SU-DHL-6 (cell line): ENCODE data around the gene INVS.

Experiments
- H2AFZ ChIP-seq: fragments of 200-600 bp; sonication (generic); 2 replicates; pipeline ENCODE4 v1.6.1; 2014; ENCODE audit warnings: low read depth, mild to moderate bottlenecking, moderate library complexity, mixed read lengths, antibody characterized with exemption, low read length; ENCODE audit not compliant: severe bottlenecking
- H3F3A ChIP-seq: fragments of 200-600 bp; shearing (Covaris generic); 2 replicates; pipeline ENCODE4 v1.6.0; 2016; ENCODE audit warnings: antibody characterized with exemption, mild to moderate bottlenecking; ENCODE audit not compliant: insufficient read depth
- H3K27ac ChIP-seq: fragments of 200-600 bp; sonication (generic); 2 replicates; pipeline ENCODE4 v1.5.1; 2016; ENCODE audit warnings: low read depth, mild to moderate bottlenecking, low read length, moderate library complexity, mixed read lengths
- H3K27me3 ChIP-seq: fragments of 200-600 bp; sonication (generic), shearing (Covaris generic); 2 replicates; pipeline ENCODE4 v1.6.0; 2014; ENCODE audit warnings: mild to moderate bottlenecking, low read length
- H3K36me3 ChIP-seq: fragments of 200-600 bp; sonication (generic); 2 replicates; pipeline ENCODE4 v1.6.1; 2014; ENCODE audit warnings: mild to moderate bottlenecking, low read length, mixed read lengths
- H3K4me2 ChIP-seq: fragments of 300-600, 200-600 bp; shearing (Covaris generic), sonication (generic); 2 replicates; pipeline ENCODE4 v1.6.0; 2014; ENCODE audit warnings: low read length, low read depth, mild to moderate bottlenecking; ENCODE audit not compliant: poor library complexity, severe bottlenecking
- H3K4me3 ChIP-seq: fragments of 200-600 bp; sonication (generic); 2 replicates; pipeline ENCODE4 v1.5.1; 2014; ENCODE audit warnings: antibody characterized with exemption, low read length, mild to moderate bottlenecking, mixed read lengths; ENCODE audit not compliant: insufficient read depth, poor library complexity, severe bottlenecking
- H3K79me2 ChIP-seq: fragments of 200-600 bp; sonication (generic); 2 replicates; pipeline ENCODE4 v1.6.1; 2014; ENCODE audit warnings: mild to moderate bottlenecking, low read length, moderate library complexity; ENCODE audit not compliant: insufficient read depth
- H3K9ac ChIP-seq: fragments of 200-600 bp; sonication (generic); 2 replicates; pipeline ENCODE4 v1.7.0; 2014; ENCODE audit warnings: mild to moderate bottlenecking, low read length
- H3K9me2 ChIP-seq: fragments of 200-600 bp; sonication (generic); replicated peaks from 2 replicates; pipeline ENCODE4 v1.6.1; 2014; ENCODE audit warnings: low read length; ENCODE audit not compliant: insufficient read depth
- H3K9me3 ChIP-seq: fragments of 200-600 bp; sonication (generic); 2 replicates; pipeline ENCODE4 v1.6.1; 2014; ENCODE audit warnings: low read length, mixed read lengths; ENCODE audit not compliant: insufficient read depth
- H4K20me1 ChIP-seq: fragments of 200-600 bp; sonication (generic); 2 replicates; pipeline ENCODE4 v1.6.1; 2014; ENCODE audit warnings: low read depth, mild to moderate bottlenecking, antibody characterized with exemption, low read length, moderate library complexity, mixed read lengths
- EZH2phosphoT487 ChIP-seq: fragments of 200-600 bp; sonication (generic), shearing (Covaris generic); conservative IDR thresholded peaks from 2 replicates; pipeline ENCODE4 v1.6.1; 2018; ENCODE audit warnings: mild to moderate bottlenecking, antibody characterized with exemption, low read length, moderate library complexity, mixed read lengths
- TF ChIP-seq, protein P1 (sequence below): fragments of 200-600 bp; sonication (generic); IDR thresholded peaks from one replicate; pipeline ENCODE4 v1.5.1; 2017; ENCODE audit warnings: antibody characterized with exemption, mild to moderate bottlenecking, low read length, moderate library complexity; ENCODE audit not compliant: insufficient read depth, poor library complexity, severe bottlenecking

The INVS gene

GRCh38 chr9:100292414-100292813 lies 193.4 kb downstream of the INVS start:
- Histone ChIP-seq H2AFZ (no peak overlapping the region), H3K9ac (no peak overlapping the region), H3K27me3 (no peaks in the 10 kb centered on the region), H3K4me2 (no peak overlapping the region), H3F3A (no peaks in the 10 kb centered on the region), H4K20me1 (no peaks in the 10 kb centered on the region), H3K9me3 (no peaks in the 10 kb centered on the region), H3K36me3 (no peaks in the 10 kb centered on the region), H3K27ac (no peak overlapping the region), H3K4me3 (no peak overlapping the region), H3K9me2 (no peaks in the 10 kb centered on the region), H3K79me2 (no peaks in the 10 kb centered on the region)
- no peak for TF ChIP-seq EZH2phosphoT487
- TF ChIP-seq, protein P1, sequence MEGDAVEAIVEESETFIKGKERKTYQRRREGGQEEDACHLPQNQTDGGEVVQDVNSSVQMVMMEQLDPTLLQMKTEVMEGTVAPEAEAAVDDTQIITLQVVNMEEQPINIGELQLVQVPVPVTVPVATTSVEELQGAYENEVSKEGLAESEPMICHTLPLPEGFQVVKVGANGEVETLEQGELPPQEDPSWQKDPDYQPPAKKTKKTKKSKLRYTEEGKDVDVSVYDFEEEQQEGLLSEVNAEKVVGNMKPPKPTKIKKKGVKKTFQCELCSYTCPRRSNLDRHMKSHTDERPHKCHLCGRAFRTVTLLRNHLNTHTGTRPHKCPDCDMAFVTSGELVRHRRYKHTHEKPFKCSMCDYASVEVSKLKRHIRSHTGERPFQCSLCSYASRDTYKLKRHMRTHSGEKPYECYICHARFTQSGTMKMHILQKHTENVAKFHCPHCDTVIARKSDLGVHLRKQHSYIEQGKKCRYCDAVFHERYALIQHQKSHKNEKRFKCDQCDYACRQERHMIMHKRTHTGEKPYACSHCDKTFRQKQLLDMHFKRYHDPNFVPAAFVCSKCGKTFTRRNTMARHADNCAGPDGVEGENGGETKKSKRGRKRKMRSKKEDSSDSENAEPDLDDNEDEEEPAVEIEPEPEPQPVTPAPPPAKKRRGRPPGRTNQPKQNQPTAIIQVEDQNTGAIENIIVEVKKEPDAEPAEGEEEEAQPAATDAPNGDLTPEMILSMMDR = no peak

- H3K4me2 ChIP-seq = no peak overlapping the region
- no peak for TF ChIP-seq EZH2phosphoT487
- TF ChIP-seq, protein P1 = no peak
- peaks cover 5% of the 10 kb centered on the region; the same call in 1 of the 2 replicates for H3K36me3 ChIP-seq
- no peak overlapping the region for H3K4me3 ChIP-seq
- H3K9ac ChIP-seq = no peak overlapping the region
- no peaks in the 10 kb centered on the region for H3K27me3 ChIP-seq
- no peaks in the 10 kb centered on the region for H3F3A ChIP-seq
- H4K20me1 ChIP-seq = no peaks in the 10 kb centered on the region
- no peaks in the 10 kb centered on the region for H3K79me2 ChIP-seq
- no peaks in the 10 kb centered on the region for H3K9me2 ChIP-seq
- no peaks in the 10 kb centered on the region for H3K9me3 ChIP-seq
- no peak overlapping the region for H3K27ac ChIP-seq
- H2AFZ ChIP-seq = no peak overlapping the region
Measured at GRCh38 chr9:100294341-100294740, 195.3 kb downstream of the INVS start.

DNA sequence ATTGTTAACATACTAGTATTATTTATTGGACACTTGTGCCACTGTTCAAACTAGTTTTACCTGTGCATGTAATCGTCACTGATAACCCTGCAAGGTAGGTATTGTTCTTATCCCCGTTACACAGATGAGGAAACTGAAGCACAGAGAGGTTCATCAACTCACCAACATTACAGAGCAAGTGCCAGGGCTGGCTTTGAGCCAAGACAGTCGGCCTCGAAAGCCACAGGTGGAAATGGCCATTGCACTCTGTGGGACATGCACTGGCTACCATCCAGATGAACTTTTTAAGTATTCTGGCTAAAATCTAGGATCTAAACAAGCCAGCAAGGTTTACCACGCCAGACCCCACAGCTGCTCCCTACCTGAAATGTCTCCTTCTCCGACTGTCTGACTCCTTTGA lies 195.8 kb downstream of the INVS start:
- H4K20me1 ChIP-seq = no peaks in the 10 kb centered on the region
- no peaks in the 10 kb centered on the region for H3K27me3 ChIP-seq
- no peak overlapping the region for H3K4me2 ChIP-seq
- no peak overlapping the region for H3K9ac ChIP-seq
- no peak overlapping the region for H2AFZ ChIP-seq
- TF ChIP-seq EZH2phosphoT487 = no peak
- TF ChIP-seq, protein P1 = no peak
- H3K4me3 ChIP-seq = no peak overlapping the region
- H3F3A ChIP-seq = 0 out of 2 replicates have a peak, but pooled peaks cover under 1% of the 10 kb centered on the region
- no peak overlapping the region for H3K27ac ChIP-seq
- peaks cover 5% of the 10 kb centered on the region for H3K36me3 ChIP-seq
- no peaks in the 10 kb centered on the region for H3K9me2 ChIP-seq
- no peaks in the 10 kb centered on the region for H3K79me2 ChIP-seq
- no peaks in the 10 kb centered on the region for H3K9me3 ChIP-seq

GRCh38 chr9:100295240-100295639 lies 196.2 kb downstream of the INVS start:
- Histone ChIP-seq H3K9me3 (no peaks in the 10 kb centered on the region), H3K36me3 (peaks cover 6% of the 10 kb centered on the region)
- TF ChIP-seq, protein P1 = no peak
- no peak for TF ChIP-seq EZH2phosphoT487

More at GRCh38 chr9:100295240-100295639, 196.2 kb downstream of the INVS start:
- no peak overlapping the region for H3K4me3 ChIP-seq
- no peaks in the 10 kb centered on the region for H3K27me3 ChIP-seq
- H3K9ac ChIP-seq = no peak overlapping the region
- H3K9me2 ChIP-seq = no peaks in the 10 kb centered on the region
- no peaks in the 10 kb centered on the region for H3K79me2 ChIP-seq
- H3K4me2 ChIP-seq = no peak overlapping the region
- H3K27ac ChIP-seq = no peak overlapping the region
- no peak overlapping the region for H2AFZ ChIP-seq
- H4K20me1 ChIP-seq = no peaks in the 10 kb centered on the region
- 0 out of 2 replicates have a peak, but pooled peaks cover 5% of the 10 kb centered on the region for H3F3A ChIP-seq
